HG02970 (cell line): ENCODE data around the gene NAA38.
"Not testable (repeated sequence)": the region's sequence is repeated elsewhere in the genome, so short reads cannot be mapped to it uniquely, and the experiment has no call there.

Experiments
- ATAC-seq: cut with Tn5 transposase; IDR thresholded peaks from one replicate; pipeline ENCODE4 v1.9.1; 2021; ENCODE audit warnings: mild to moderate bottlenecking, moderate library complexity, moderate number of reproducible peaks; ENCODE audit not compliant: unreplicated experiment, low FRiP score

NAA38 gene

DNA sequence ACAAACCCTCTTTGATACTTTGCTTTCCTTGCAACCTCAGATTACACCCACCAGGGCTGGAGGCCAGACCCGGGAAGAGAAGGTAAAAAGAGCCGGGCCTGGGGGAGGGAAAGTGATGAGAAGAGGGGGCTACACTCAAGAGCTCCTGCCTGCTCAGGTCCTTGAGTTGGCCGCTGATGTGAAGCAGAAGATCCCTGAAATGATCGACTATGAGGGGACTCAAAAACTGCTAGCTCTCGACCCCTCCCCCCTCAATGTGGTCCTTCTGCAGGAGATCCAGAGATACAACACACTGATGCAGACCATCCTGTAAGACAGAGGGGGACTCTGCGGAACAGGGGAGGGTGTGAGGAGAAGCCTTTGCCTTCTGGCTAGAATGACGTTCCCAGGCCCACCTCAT, 26.1 kb downstream of the NAA38 start:
- no peak for ATAC-seq

DNA sequence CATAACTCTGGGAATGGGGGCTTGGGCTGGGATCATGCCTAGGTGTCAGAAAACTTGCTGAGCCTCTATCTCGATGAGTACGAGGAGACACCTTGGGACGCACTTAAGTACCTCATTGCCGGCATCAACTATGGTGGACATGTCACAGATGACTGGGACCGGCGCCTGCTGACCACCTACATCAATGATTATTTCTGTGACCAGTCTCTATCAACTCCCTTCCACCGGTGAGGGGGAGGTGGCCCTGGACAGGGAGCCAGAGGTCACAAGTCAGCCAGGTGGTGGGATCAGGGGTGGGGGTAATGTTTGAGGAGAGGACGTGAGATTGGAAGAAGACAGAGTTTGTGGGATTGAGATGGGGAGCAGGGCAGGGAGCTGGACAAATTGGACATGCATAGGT, 26.7 kb downstream of the NAA38 start:
- no peak for ATAC-seq

DNA sequence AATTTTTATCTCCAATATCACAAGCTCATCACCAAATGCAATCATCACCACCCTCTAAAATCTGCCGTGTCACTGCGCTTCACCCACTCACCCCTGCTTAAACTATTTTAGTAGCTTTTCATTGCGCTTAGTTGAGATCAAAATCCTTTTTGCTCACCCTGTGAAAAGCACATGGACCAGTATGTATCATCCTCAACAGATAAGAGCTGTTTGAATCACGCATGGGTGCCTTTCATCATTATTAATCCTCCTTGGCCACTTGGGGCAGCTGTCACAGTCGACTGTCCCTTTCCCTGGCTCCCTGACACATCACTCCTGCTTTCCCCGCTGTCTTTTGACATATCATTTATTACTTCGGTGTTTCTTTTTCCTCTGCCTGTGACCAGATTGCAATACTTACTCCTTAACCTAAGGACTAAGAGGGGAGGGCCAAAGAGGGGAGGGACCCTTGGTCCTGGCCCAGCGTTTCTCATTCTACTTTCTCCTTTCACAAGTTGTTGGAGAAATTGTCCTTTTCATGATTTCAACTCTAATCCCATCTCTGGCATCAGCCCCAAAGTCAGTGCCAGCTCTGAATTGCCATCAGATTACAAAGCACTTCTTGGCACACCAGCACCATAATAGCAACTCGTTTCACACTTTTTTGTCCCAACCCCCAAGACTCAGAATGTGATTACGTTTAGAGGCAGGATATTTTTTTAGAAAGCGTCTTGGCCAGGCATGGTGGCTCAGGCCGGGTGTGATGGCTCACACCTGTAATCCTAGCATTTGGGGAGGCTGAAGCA, 32.0 kb downstream of the NAA38 start:
- ATAC-seq = no peak

DNA sequence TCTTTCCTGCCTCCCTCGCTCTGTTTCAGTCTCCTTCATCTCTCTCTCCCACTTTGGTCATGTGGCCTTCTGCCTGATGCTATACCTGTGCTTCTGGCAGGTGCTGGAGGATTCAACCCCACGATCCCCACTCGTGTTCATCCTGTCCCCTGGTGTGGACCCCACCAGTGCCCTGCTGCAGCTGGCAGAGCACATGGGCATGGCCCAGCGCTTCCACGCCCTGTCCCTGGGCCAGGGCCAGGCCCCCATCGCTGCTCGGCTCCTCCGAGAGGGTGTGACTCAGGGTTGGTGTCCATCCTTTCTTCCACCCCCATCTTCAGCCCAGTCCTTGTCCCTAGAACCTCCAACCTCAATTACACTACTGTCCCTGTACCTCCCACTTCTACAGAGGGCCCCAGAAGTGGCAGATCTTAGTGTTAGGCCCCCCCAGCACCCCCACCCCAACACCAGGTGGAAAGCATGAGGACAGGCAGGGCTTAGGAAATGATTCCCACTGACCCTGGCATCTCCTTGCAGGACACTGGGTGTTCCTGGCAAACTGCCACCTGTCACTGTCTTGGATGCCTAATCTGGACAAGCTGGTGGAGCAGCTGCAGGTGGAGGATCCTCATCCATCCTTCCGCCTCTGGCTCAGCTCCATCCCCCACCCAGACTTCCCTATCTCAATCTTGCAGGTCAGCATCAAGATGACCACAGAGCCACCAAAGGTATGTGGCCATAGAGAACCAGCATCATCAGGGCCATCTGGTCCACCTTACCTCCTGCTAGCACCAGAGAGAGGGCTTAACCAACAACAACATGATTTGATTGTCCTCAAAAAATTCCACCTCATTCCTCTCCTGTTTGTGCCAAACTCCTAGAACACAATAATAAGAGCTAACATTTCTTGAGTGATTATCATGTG, 33.1 kb downstream of the NAA38 start:
- no peak for ATAC-seq

DNA sequence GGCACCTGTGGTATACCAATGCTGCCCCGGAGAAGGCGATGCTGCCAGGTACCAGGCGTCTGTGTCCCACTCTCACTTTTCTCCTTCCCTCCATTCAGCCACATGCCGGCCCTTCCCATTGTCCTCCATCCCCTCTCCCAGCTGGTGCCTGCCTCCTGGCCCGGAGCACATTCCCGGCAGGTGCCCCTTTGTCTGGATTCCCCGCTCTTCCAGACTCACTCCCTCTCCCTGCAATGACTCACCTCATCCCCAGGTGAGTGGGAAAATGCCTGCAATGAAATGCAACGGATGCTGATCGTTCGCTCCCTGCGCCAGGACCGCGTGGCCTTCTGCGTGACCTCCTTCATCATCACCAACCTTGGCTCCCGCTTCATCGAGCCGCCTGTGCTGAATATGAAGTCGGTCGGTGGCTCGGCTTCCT, 33.8 kb downstream of the NAA38 start:
- ATAC-seq = no peak

DNA sequence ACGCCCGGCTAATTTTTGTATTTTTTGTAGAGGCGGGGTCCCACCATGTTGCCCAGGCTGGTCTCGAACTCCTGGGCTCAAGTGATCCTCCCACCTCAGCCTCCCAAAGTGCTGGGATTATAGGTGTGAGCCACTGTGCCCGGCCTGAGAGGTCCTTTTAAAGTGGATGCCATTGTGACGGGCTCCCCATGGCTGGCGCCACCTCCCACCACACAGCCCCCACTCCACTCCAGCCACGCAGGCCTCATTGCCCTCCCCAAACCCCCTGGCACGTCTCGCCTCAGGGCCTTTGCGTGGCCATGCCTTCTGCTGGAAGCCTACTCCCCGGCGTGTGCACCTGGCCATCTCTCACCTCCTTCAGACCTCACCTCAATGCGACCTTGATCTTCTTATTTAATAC, 35.2 kb downstream of the NAA38 start:
- ATAC-seq = no peak

DNA sequence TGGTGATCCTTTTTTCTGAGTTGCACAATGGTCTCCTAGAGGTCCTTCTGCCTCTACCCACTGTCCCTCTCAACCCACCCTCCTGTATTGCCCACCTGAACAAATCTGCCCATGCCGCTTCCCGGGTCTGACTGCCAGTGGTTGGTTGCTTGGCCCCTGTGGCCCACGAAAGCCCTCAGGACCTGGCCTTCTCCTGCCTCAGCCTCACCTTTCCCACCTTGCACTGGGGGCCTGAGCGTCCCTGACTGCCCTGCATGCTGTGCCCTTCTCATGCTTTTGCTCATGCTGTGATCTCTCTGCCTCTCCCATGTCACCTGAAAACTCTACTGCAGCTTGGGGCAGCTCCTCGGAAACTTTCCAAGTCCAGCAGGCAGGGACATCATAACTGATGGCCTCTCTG, 37.1 kb downstream of the NAA38 start:
- ATAC-seq = no peak

DNA sequence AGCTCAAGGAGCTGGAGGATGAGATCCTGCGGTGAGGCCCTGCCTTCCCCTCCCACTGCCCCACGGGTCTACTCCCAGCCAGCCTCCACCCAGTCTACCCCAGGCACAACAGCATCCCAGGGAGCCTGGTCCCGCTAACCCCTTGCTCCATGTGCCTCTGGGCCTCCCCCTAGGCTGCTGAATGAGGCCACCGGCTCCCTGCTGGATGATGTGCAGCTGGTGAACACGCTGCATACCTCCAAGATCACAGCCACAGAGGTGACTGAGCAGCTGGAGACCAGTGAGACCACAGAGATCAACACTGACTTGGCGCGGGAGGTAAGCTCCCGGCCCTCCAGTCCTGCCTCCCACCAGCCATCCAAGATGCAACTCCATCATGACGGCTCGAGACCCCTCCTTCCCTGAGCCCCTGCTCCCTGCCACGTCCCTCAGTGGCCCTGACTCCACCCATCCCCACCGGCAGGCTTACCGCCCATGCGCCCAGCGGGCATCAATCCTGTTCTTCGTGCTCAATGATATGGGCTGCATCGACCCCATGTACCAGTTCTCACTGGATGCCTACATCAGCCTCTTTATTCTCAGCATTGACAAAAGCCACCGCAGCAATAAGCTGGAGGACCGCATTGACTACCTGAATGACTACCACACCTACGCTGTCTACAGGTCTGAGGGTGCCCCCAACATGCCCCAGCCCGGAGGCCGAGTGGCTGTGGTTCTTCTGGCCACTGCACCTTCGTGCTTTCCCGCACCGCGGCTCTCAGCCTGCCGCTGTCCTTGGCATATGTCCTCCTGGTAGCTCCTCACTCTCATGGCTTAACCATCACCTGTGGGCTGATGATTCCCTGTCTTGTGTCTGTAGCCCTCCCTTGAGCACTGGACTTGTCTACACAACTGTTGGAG, 38.4 kb downstream of the NAA38 start:
- ATAC-seq = no peak

DNA sequence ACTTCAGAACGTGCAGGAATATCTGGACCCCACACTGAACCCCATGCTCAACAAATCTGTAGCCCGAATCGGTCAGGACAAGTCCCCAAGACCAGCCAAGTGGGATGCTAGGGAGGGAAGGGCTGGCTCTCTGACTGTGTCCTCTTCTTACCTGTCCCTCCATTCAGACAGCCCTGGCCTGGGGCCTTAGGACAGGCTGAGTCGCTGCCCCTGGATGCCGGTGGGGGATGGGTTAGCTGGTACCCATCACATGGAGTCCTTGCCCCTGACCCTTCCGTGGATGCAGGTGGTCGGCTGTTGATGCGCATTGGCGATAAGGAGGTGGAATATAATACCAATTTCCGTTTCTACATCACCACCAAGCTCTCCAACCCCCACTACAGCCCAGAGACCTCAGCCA, 39.3 kb downstream of the NAA38 start:
- no peak for ATAC-seq

DNA sequence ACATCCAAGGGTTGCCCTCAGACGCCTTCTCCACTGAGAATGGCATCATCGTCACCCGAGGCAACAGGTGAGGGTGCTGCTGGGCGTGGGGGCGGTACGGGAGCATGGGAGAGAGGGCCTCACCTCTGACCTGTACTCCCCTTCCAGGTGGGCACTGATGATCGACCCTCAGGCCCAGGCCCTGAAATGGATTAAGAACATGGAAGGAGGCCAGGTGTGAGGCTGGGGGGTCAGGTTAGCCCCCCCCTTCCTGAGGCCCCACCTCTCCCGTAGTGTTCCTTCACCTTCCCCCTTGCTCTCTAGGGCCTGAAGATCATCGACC, 39.8 kb downstream of the NAA38 start:
- no peak for ATAC-seq

DNA sequence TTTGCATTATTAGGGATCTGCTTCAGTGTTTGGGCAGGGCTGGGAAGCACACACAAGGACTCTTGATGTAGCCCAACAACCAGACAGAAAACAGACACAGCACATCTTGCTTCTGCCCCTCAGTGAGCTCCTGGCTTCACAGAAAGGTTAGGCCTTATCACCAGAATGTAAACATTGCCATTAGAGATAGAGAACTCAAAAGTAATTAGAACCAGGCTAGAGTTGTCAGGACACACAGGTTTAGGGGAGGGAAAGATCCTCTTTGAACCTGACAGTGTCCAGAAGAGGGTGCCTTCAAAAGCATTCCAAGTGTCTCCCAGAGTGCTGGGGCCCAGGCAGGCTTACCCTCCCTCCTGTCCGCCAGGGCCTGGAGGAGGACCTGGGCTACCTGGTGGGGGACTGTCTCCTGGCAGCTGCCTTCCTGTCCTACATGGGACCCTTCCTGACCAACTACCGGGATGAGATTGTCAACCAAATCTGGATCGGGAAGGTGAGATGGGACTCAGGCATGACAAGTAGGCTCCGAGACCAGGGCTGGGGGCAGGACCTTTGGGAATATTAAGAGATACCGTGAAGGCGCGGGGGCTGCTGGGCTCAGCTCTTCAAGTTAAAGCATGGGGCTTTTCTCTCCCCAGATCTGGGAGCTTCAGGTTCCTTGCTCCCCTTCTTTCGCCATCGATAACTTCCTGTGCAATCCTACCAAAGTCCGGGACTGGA, 40.3 kb downstream of the NAA38 start:
- ATAC-seq = no peak

DNA sequence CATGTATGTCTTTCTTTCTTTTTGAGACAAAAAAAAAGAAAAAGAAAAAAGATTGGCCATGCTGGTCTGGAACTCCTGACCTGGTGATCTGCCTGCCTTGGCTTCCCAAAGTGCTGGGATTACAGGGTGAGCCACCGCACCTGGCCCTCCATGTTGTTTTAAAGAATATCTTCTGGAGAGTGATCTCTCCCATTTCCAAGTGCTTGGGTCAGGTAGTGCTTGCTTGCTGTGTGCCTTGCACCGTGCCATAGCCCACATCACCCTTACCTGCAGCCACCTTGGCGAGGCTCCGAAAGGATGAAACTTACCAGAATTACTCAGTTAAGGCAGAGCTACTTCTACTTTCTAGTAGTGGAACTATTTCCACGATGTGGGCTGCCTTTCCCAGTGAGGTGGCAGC, 42.4 kb downstream of the NAA38 start:
- ATAC-seq = no peak

DNA sequence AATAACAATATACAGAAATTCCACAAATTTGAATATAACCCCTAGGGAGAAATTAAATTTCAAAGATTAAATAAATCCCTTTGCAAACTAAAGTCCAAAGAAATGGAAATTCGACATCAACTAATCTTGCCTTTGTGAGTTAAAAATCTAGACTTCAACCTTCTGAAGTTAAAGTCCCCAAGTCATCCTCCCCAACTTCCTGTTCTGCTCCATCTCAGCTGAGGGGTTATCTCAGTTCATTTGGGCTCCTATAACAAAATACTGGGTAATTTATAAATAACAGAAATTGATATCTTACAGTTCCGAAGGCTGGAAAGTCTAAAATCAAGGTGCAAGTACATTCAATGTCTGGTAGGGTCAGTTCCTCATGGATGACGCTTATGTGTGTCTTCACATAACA, 46.1 kb downstream of the NAA38 start:
- no peak for ATAC-seq

DNA sequence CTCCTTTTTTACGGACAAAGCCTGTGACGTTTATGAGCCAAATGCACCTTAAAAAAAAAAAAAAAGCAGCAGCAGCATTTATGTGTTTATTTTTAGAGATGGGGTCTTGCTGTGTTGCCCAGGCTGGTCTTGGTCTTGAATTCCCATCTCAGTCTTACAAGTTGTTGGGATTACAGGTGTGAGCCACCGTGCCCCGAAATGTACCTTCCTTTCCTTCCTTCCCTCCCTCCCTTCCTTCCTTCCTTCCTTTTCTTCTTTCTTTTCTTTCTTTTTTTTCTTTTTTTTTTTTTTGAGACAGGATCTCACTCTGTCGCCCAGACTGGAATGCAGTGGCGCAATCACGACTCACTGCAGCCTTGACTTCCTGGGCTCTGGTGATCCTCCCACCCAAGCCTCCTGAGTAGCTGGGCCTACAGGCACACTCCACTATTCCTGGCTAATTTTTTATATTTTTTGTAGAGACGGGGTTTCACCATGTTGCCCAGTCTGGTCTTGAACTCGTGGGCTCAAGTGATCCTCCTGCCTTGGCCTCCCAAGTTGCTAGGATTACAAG, 47.5 kb downstream of the NAA38 start:
- ATAC-seq = not testable (repeated sequence)

DNA sequence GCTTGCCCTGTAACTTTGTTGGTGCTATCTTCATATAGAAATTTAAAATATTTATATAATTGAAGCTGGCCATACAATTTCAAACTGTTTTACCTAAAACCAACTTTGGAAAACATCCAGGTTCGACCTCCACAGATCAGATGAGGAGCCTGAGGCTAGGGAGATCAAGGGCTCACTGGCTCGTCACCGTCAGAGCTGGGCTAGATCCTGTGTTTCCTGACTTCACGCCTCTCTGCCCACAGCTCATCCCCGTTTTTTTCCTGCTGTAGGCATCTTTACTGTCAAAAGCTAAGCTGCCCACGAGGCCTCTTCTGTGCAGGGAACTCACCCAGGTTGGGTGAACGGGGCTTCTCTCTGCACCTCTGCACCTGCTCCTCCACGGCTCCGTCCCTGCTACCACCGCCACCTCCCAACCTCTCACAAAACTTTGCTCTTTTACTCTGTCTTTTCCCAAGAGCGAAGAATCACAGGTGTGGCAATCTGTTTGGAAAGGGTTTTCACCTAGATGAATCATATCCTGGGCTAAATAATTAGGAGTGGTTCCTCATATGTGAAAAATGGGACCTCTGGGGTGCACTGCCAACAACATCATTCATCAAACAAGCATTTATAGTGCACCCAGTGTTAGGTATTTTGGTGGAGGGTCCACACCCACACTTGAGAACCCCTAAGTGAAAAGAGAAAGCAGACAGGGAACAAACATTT, 48.1 kb downstream of the NAA38 start:
- ATAC-seq = no peak

DNA sequence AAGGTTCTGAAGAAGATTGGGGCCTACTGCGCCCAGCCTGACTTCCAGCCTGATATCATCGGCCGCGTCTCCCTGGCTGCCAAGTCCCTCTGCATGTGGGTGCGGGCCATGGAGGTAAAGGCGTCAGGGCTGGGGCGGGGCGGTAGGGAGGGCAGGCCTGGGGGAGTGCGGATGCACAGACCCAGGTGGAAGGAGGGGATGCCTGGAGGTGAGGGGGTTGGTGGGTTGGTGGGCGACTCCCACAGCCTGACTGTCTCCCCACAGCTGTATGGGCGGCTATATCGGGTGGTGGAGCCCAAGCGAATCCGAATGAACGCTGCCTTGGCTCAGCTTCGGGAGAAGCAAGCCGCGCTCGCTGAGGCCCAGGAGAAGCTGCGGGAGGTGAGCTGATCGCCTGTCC, 50.2 kb downstream of the NAA38 start:
- ATAC-seq = no peak
